Stimulated activated naive CD8-positive, alpha-beta T cell treated with anti-CD3 and anti-CD28 coated beads, Interleukin-15, Interleukin-2, amounts not matched to agents 100 U/mL and 50 U/mL, for 24 hours (primary cell): ENCODE results near the gene CD74.

Source experiments
- ATAC-seq: fragments of 150-1000 bp; cut with Tn5 transposase; one replicate; pipeline ENCODE4 v1.10.0; 2021
- DNase-seq: peaks from one replicate; pipeline ENCODE4 v3.0.0; 2021

Gene CD74

GRCh38 chr5:150409638-150410523 lies 2.8 kb downstream of the CD74 start:
- peak; percentile 55 for DNase-seq
- peak; percentile 33 for ATAC-seq

GRCh38 chr5:150408231-150408943 lies 4.3 kb downstream of the CD74 start:
- DNase-seq (no peak), ATAC-seq (no peak)

- ATAC-seq: no peak
- DNase-seq: no peak
These were observed 5.5 kb downstream of the CD74 start for GRCh38 chr5:150407096-150407720.

GRCh38 chr5:150406723-150407095 lies 6.0 kb downstream of the CD74 start:
- no peak for ATAC-seq
- DNase-seq: no peak

DNA sequence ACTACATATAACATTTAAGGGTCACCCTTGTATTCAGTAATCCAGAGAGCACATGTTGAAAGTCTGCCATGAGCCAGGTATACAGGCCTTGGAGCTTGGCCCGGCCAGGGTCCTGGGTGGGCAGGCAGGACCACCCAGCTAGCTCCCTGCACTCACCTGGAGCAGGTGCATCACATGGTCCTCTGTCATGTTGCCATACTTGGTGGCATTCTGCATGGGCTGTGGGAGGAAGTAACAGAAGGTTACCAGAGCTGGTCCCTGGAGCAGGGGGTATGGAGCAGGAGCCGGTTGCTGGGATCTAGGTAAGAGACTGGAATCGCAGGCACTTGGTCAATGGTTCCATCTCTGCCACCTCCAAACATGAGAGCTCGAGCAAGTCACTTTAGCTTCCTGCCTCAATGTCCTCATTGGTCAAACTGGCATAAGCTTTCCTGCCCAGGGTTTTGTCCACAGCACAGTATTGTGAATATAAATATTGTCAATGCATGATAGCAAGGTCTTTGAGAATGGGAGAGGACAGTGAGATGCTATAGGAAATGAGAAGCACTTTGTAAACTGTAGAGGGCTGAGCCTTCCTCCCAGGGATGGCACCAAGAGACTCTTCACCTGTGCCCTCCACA lies 6.5 kb downstream of the CD74 start:
- ATAC-seq: no peak

DNA sequence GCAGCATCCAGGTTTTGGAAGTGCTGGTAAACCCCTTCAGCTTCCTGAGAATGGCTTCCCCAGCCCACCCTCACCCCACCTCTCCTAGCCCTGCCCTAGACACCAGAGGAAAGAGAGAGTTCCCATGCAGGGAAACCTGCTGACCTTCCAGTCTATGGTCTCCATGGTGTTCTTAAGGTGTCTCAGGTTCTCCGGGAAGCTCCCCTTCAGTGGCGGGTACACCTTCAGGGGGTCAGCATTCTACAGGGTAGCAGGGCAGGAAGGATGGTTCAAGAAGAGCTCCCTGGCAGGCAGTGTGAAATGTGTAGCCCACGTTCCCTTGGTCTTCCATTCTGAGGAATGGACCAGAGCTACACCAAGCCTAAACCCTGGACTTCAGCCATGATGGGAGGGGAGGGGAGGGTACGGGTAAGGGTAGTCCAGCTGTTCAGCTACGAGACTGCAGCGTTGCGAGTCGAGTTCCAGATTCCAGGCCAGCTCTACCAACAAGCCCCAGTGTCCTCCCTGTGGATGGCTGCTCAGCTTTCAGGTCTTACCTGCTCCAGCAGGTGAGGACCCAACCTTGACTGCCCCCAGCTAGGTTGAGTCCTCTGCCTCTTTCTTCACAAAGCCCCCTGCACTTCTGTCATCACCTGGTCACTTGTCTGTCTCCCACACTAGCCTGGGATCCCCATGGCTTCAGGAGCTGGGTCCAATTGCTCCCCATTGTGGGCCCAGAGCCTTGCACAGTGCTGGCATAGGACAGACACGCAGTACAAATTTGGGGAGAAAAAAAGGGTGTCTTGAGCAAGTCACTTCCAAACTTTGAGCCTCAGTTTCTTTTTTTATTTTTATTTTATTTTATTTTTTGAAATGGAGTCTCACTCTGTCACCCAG lies 7.5 kb downstream of the CD74 start:
- no peak for DNase-seq
- ATAC-seq: no peak

More for the DNA sequence above, 6.5 kb downstream of the CD74 start:
- no peak for DNase-seq

GRCh38 chr5:150404535-150404934 lies 8.2 kb downstream of the CD74 start:
- no peak for ATAC-seq
- DNase-seq: no peak

DNA sequence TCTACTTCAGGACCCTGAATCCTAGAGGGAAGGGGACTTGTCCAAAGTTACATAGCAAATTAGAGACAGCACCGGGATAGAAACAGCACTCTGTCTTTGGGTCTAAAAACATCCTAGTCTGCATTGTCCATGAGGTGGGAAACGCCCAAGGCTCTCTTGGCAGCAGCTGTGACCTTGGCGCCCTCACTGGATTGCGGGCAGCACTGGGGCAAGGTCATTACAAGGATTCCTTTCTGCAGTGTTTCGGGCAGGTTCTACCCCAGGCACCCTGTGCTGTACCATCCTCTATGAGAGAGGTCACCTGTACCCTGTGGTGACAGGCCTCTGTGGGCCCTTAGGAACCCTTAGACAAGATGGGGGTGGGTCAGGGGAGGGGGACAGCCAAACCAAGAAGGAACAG lies 8.6 kb downstream of the CD74 start:
- ATAC-seq (no peak), DNase-seq (no peak)

DNA sequence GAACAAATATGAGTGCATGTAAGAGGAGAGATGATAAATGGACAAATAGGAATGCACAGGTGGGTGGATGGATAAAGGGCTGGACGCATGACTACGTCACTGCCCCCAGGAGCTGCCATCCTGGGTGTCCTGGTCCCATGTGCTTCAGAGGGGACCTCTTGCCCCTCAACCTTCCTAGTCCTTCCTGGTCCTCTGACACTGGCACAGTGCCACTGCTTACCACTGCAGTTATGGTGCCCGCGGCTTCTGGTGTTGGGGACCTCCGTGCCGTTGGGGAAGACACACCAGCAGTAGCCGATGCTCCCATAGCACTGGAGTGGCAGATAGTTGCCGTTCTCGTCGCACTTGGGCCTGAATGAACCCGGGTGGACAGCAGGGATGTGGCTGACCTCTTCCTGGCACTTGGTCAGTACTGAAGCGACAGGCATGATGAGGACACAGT lies 9.8 kb downstream of the CD74 start:
- ATAC-seq (no peak), DNase-seq (no peak)

GRCh38 chr5:150402229-150402773 lies 10.4 kb downstream of the CD74 start:
- DNase-seq (no peak), ATAC-seq (no peak)

GRCh38 chr5:150401376-150402228 lies 11.1 kb downstream of the CD74 start:
- no peak for DNase-seq
- ATAC-seq: no peak

DNA sequence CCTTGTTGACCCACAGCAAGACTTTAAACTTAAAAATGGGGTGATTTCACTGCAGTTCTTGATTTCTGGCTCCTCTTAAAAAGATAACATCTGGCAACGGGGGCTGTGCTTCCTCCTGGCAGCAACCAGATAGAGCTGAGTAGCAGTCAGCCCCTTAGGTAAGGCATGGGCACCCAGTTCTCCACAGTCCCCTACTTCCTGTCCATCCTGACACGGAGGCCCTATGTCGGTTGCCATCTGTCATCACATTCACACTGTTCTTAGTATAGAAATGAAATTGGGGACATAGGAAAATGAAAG lies 11.7 kb downstream of the CD74 start:
- no peak for ATAC-seq
- no peak for DNase-seq

DNA sequence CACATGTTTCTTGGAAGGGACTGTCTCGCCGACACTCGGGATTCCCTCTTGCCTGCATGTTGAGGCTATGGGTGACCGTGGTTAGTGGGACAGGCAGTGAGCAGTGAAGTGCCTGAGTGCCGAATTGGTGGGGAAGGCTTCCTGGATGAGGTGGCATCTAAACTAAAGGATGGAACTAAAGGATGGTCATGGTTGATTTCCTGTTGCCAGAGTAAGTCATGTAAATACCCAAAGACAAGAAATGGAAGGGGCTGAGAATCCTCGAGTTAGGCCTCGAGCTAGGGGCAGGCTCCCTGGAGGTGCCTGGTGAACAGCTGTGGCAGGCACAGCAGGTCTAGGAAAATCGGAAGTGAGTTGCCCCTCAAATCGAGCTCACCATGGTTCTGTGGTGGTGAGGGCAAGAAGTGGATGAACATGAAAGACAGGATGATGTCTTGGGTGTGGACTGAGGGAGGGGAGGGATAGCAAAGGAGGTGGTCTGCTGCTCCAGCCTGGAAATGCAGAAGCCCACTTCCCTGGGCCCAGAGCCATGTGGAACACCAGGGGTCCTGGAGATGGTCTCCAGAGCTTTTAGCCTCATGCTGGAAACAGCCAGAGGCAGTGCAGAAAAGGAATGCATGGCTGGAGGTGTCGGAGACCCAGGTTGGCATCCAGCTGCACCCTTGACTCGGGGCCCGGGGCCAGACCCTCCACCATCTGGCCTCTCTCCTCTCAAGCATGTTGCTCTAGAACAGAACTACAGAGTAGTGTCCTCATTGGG lies 12.2 kb downstream of the CD74 start:
- no peak for ATAC-seq
- DNase-seq: no peak

DNA sequence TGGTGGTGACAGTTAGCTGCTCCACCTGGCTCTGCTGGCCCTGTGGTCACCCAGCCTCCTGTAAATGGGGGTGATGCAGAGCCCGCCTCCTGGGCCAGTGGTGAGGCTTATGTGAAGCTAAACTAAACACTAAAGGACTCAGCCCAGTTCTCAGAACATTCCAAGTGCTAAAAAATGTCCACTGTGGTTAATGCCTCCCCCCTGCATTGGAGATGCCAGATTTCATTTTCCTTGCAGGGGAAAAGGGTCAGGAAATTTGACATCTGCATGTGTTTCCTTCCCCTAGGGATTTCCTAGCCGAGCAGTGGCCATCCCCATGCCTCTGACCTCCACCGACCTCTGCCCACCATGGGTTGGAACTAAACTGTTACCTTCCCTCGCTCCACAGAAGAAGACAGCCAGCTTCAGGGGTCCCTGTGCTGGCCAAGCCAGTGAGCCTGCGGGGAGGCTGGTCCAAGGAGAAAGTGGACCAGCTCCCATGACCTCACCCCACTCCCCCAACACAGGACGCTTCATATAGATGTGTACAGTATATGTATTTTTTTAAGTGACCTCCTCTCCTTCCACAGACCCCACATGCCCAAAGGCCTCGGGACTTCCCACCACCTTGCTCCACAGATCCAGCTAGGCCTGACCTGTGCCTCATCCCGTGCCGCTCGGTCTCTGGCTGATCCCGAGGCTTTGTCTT lies 13.0 kb downstream of the CD74 start:
- DNase-seq: no peak
- ATAC-seq: no peak

DNA sequence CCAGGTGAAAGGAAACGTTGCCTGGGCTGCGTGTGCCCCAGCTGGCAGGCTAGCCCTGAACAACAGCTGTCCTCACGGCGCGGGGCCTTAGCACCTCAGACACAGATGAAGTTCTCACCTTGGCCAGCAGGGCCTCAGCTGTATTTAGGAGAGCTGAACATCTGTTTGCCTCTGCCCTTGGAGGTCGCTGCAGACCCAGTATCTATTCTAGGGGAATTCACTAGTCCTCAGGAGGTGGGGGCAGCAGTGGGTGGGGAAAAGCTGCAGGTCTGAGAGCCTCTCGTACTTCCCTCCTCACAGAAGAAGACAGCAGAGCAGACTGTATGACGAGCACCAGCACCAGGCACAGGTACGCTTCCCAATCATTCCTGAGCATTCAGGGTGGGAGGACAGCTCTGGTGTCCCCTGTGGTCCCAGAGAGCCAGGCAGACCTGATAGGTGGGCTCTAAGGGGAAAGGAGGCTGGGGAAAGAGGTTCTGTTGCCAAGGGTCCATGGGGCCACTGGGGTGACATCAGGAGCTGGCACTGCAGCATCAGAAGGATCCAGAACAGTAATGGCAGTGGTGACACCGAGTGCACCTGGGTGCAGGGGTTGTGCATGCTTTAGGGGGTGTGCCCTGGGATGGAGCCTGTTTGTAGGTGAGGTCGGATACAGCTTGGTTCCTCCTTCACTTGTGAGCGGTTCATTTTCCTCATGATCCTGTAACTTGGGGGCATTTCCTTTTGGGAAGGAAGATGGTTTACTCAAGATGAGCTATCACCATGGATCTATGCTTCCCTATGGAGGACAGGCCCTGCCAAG lies 13.8 kb downstream of the CD74 start:
- DNase-seq (no peak), ATAC-seq (peak; percentile 14)

DNA sequence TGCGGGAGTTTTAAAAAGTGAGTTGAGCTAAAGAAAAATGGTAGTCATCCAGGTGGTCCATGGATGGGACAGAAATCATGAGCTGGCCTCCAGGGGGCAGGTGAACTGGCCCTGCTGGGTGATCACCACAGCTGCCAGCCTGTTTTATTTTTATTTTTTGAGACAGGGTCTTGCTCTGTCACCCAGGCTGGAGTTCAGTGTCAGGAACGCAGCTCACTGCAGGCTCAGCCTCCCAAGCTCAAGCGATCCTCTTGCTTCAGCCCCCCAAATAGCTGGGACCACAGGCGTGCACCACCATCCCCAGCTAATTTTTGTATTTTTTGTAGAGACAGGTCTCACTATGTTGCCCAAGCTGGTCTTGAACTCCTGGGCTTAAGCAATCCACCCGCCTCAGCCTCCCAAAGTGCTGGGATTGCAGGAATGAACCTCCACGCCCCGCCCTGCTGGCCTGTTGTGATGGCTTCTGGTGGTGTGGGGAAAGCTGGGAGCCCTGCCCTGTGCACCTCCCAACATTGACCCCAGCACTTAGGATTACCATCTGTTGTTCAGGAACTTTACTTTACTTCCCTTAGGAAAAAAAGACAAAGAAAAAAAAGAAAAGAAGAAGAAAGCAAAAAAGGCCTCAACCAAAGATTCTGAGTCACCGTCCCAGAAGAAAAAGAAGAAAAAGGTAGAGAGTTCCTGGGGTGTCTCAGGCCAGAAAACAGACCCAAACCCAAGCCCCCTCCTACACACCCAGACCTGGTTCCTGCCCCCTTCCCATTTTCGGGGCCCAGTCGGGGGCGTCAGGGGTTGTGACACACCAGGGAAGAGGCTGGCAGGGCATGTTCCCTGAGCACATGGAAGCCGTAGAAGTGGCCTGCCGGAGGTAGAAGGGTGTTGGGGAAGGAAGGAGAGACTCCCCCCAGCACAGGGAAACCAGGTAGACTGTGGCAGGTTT lies 14.7 kb downstream of the CD74 start:
- ATAC-seq: no peak

DNA sequence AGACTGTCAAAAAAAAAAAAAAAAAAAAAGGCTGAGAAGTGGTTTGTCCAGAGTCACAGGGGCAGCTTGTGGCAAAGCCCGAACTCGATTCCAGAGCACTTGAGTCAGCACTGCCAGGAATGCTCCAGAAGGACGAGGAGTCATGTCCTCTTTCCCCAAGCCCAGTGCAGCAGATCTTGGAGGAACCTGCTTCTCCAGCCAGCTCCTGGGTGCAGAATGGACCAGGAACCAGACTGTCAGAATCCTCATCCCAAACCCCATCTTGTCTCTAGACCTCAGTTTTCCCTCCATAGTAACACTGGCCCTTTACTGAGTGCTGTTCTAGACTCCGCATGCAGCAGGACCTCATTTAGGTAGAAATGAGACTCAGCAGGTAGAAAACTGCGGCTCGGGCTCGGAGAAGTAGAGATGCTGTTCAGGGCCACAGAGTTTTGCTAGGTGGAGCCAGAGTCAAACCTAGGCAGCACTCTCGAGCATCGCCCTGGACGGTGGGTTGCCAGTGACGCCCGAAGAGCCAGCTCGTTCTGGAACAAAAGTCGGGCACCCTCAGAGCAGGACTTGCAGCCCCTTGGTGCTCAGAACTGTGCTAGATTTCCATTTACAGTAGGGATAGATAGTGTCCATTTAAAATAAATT lies 15.4 kb downstream of the CD74 start:
- ATAC-seq: no peak
- no peak for DNase-seq

More for the DNA sequence above, 14.7 kb downstream of the CD74 start:
- no peak for DNase-seq
